ENCODE data around the gene PGBD4.

The PGBD4 gene

GRCh38 chr15:34147371-34148140, 45.7 kb downstream of the PGBD4 start:
- no peak overlapping the region for H3K4me3 ChIP-seq (ENCODE audit: low read length)
- DNase-seq (ENCODE audit: low read depth) = peak; percentile 90
- TF ChIP-seq CTCF (IDR thresholded peaks at IDR 0.05; ENCODE audit: insufficient read depth, low read depth, low read length, missing control alignments) = no peak

GRCh38 chr15:34154725-34155204, 52.9 kb downstream of the PGBD4 start:
- peak; percentile 81 for DNase-seq (ENCODE audit: low read depth)
- no peak for TF ChIP-seq CTCF (IDR thresholded peaks at IDR 0.05; ENCODE audit: insufficient read depth, low read depth, low read length, missing control alignments)
- H3K4me3 ChIP-seq (ENCODE audit: low read length) = no peak overlapping the region

- no peak for DNase-seq (ENCODE audit: low read depth)
- H3K4me3 ChIP-seq (ENCODE audit: low read length) = no peak overlapping the region
- no peak for TF ChIP-seq CTCF (IDR thresholded peaks at IDR 0.05; ENCODE audit: insufficient read depth, low read depth, low read length, missing control alignments)
Measured at GRCh38 chr15:34155859-34156258, 54.0 kb downstream of the PGBD4 start.

Data from epithelial cell of esophagus (primary cell).